CD4-positive, alpha-beta memory T cell (primary cell): ENCODE measurements around the gene DHRS1. TPM values are rescaled to one million over a fixed set of nuclear protein-coding genes. Genes with fewer than 3 reads are reported as not detected.
A peak's percentile ranks its signal among the peaks of the same experiment; 100 is the strongest.

Experiments used
- CTCF ChIA-PET: fragments of 350-600 bp; sonication (Branson Sonifier 250); formaldehyde crosslinking; loops from one replicate; lab custom pipeline; 2021; ENCODE audit warnings: inconsistent platforms; ENCODE audit not compliant: partially characterized antibody; lab: Charles Lee
- POLR2A ChIA-PET: fragments of 350-600 bp; sonication (Branson Sonifier 250); formaldehyde crosslinking; loops from one replicate; lab custom pipeline; 2021; ENCODE audit not compliant: partially characterized antibody; lab: Charles Lee
- DNase-seq, 5 donors: peaks; one replicate each; pipeline versions ENCODE4 v3.0.0 to v3.0.0-alpha.2; 2020 to 2022; ENCODE audit warnings: mixed read lengths in 1 of 5
- H3K27ac ChIP-seq: one replicate; pipeline ENCODE4 v1.7.0; 2013; ENCODE audit warnings: low read depth, low read length
- H3K27me3 ChIP-seq: 2 replicates; pipeline ENCODE4 v1.7.0; 2013; ENCODE audit warnings: mild to moderate bottlenecking, low read length, moderate library complexity; ENCODE audit not compliant: insufficient read depth
- H3K36me3 ChIP-seq: 2 replicates; pipeline ENCODE4 v1.7.0; 2013; ENCODE audit warnings: mild to moderate bottlenecking, low read length, moderate library complexity; ENCODE audit not compliant: insufficient read depth
- H3K4me1 ChIP-seq: 2 replicates; pipeline ENCODE4 v1.7.0; 2013; ENCODE audit warnings: mild to moderate bottlenecking, low read length, moderate library complexity; ENCODE audit not compliant: insufficient read depth
- H3K4me3 ChIP-seq, 2 donors: one replicate each; pipeline ENCODE4 v1.7.0; 2013; ENCODE audit warnings: low read length in 2 of 2, mild to moderate bottlenecking in 1 of 2
- H3K9me3 ChIP-seq, 2 donors: one replicate each; pipeline ENCODE4 v1.7.0; 2013; ENCODE audit warnings: low read length in 2 of 2, control low read depth in 1 of 2; ENCODE audit not compliant: control insufficient read depth in 1 of 2
- H3K27ac Mint-ChIP-seq, 7 donors: one replicate each; pipeline ENCODE4 v1.8.0; 2020 to 2021; ENCODE audit warnings: mixed read lengths in 7 of 7, mild to moderate bottlenecking in 6 of 7, inconsistent platforms in 3 of 7, moderate library complexity in 3 of 7
- H3K27me3 Mint-ChIP-seq, 2 donors: one replicate each; pipeline ENCODE4 v1.8.0; 2020 to 2021; ENCODE audit warnings: mixed read lengths in 2 of 2
- H3K36me3 Mint-ChIP-seq, 2 donors: one replicate each; pipeline ENCODE4 v1.8.0; 2020 to 2021; ENCODE audit warnings: mixed read lengths in 2 of 2, inconsistent platforms in 1 of 2, mild to moderate bottlenecking in 1 of 2
- H3K4me1 Mint-ChIP-seq, 4 donors: one replicate each; pipeline ENCODE4 v1.8.0; 2020 to 2021; ENCODE audit warnings: mixed read lengths in 4 of 4, mild to moderate bottlenecking in 1 of 4
- H3K4me3 Mint-ChIP-seq, 8 donors: one replicate each; pipeline ENCODE4 v1.8.0; 2020 to 2021; ENCODE audit warnings: mixed read lengths in 8 of 8, mild to moderate bottlenecking in 7 of 8, moderate library complexity in 6 of 8, inconsistent platforms in 3 of 8
- H3K9me3 Mint-ChIP-seq, 8 donors: one replicate each; pipeline ENCODE4 v1.8.0; 2020 to 2021; ENCODE audit warnings: mixed read lengths in 8 of 8, mild to moderate bottlenecking in 5 of 8, inconsistent platforms in 3 of 8, moderate library complexity in 1 of 8
- intact Hi-C: fragments of 100-400 bp; cut with micrococcal nuclease; formaldehyde crosslinking; loops from one replicate; pipeline ENCODE4 v1.15.1; 2023
- polyA plus RNA-seq, 2 donors: library from polyadenylated mRNA; unstranded; fragments of 300-500 nt; fragmentation: Illumina TruSeq; gene quantifications; one replicate each; pipeline ENCODE4 v1.2.3, GENCODE V29; 2021
- total RNA-seq, 2 experiments: library from RNA; stranded (reverse); gene quantifications; one replicate each; pipeline ENCODE4 v1.2.3, GENCODE V29; 2021

DHRS1 gene
- total and polyA plus RNA-seq, 4 experiments from 2014 or later: 31.4 to 38.6 (median 35.3) TPM

GRCh38 chr14:24296341-24297157 is 3.0 kb downstream of the DHRS1 start:
- DNase-seq: peak; percentile 72 to 88 (median 76)
- H3K9me3 Mint-ChIP-seq: peaks cover 0 to 6% (median 0%) of the 10 kb centered on the region in 8 donors
- POLR2A ChIA-PET: interaction anchor here (0.6 to 7.1 kb wide), 17 partner anchors 10 to 136 kb away, joined by 3 to 136 read pairs (median 4); partner anchors contain the start of genes CBLN3, CHMP4A, GMPR2 and IRF9
- H3K4me3 Mint-ChIP-seq: peak overlapping the region in 3 of 8 donors; percentile 12 to 66 (median 58)
- peak overlapping the region; percentile 68 for H3K27ac ChIP-seq
- intact Hi-C loops: loop anchor here (1.0 to 2.0 kb wide), 5 partner anchors 25 to 282 kb away; partner anchors contain the start of genes MDP1 and RABGGTA
- CTCF ChIA-PET: interaction anchor here (0.6 to 18.5 kb wide), 23 partner anchors 13 to 239 kb away, joined by 3 to 556 read pairs (median 7); partner anchors contain the start of genes CHMP4A, CIDEB, LTB4R and LTB4R2
- peaks cover 30 to 51% (median 42%) of the 10 kb centered on the region in 4 donors for H3K4me1 Mint-ChIP-seq
- no peaks in the 10 kb centered on the region for H3K9me3 ChIP-seq
- H3K36me3 ChIP-seq: peaks cover 32% of the 10 kb centered on the region
- peaks cover 34 to 47% of the 10 kb centered on the region in 2 donors for H3K36me3 Mint-ChIP-seq
- H3K4me1 ChIP-seq: peaks cover 42% of the 10 kb centered on the region
- peak overlapping the region; percentile 71 to 96 (median 90) for H3K27ac Mint-ChIP-seq
- H3K27me3 ChIP-seq: no peaks in the 10 kb centered on the region
- H3K4me3 ChIP-seq: no peak overlapping the region
- H3K27me3 Mint-ChIP-seq: no peaks in the 10 kb centered on the region

GRCh38 chr14:24293525-24293924 is 6.1 kb downstream of the DHRS1 start:
- Histone ChIP-seq H3K27me3 (no peaks in the 10 kb centered on the region), H3K4me1 (peaks cover 32% of the 10 kb centered on the region), H3K36me3 (peaks cover 44% of the 10 kb centered on the region), H3K27ac (no peak overlapping the region), H3K9me3 (no peaks in the 10 kb centered on the region), H3K4me3 (no peak overlapping the region)
- CTCF ChIA-PET: interaction anchor here (0.9 to 5.3 kb wide), 5 partner anchors 11 to 143 kb away, joined by 4 to 49 read pairs (median 5); partner anchors contain the start of genes CIDEB, LTB4R2, MDP1 and TINF2
- Mint-ChIP-seq H3K4me1 (peaks cover 14 to 43% (median 26%) of the 10 kb centered on the region in 4 donors), H3K9me3 (no peaks in the 10 kb centered on the region), H3K4me3 (no peak overlapping the region), H3K27me3 (no peaks in the 10 kb centered on the region), H3K27ac (no peak overlapping the region), H3K36me3 (peaks cover 52 to 56% of the 10 kb centered on the region in 2 donors)
- intact Hi-C loops: no loop called here
- no peak for DNase-seq
- POLR2A ChIA-PET: interaction anchor here (1.1 to 1.7 kb wide), 2 partner anchors 51 to 213 kb away, joined by 3 to 6 read pairs; partner anchors contain the start of gene TINF2

- peaks cover 8 to 35% (median 19%) of the 10 kb centered on the region in 4 donors for H3K4me1 Mint-ChIP-seq
- H3K36me3 Mint-ChIP-seq: peaks cover 52 to 58% of the 10 kb centered on the region in 2 donors
- no peaks in the 10 kb centered on the region for H3K9me3 Mint-ChIP-seq
- no peak overlapping the region for H3K27ac ChIP-seq
- H3K4me3 Mint-ChIP-seq: no peak overlapping the region
- H3K9me3 ChIP-seq: no peaks in the 10 kb centered on the region
- ChIA-PET POLR2A (interaction anchor here (1.1 to 1.7 kb wide), 2 partner anchors 50 to 212 kb away, joined by 3 to 6 read pairs; partner anchors contain the start of gene TINF2), CTCF (interaction anchor here (0.7 to 5.3 kb wide), 8 partner anchors 9 to 234 kb away, joined by 3 to 49 read pairs (median 4); partner anchors contain the start of genes CIDEB, LTB4R2 and TINF2)
- H3K36me3 ChIP-seq: peaks cover 44% of the 10 kb centered on the region
- no peak overlapping the region for H3K4me3 ChIP-seq
- H3K27me3 Mint-ChIP-seq: no peaks in the 10 kb centered on the region
- peaks cover 20% of the 10 kb centered on the region for H3K4me1 ChIP-seq
- H3K27me3 ChIP-seq: no peaks in the 10 kb centered on the region
- peak overlapping the region in 1 of 7 donors; percentile 47 for H3K27ac Mint-ChIP-seq
- intact Hi-C loops: no loop called here
- DNase-seq: no peak
These were observed 7.3 kb downstream of the DHRS1 start for GRCh38 chr14:24292118-24292807.

- ChIA-PET CTCF (interaction anchor here (0.7 to 5.3 kb wide), 6 partner anchors 12 to 145 kb away, joined by 3 to 49 read pairs (median 4); partner anchors contain the start of genes CIDEB, LTB4R2 and TINF2), POLR2A (interaction anchor here (0.6 to 2.1 kb wide), 2 partner anchors 49 to 233 kb away, joined by 3 to 14 read pairs; partner anchors contain the start of gene TINF2)
- Histone ChIP-seq H3K27me3 (no peaks in the 10 kb centered on the region), H3K4me1 (peaks cover 13% of the 10 kb centered on the region), H3K27ac (no peak overlapping the region), H3K36me3 (peaks cover 44% of the 10 kb centered on the region), H3K4me3 (no peak overlapping the region), H3K9me3 (no peaks in the 10 kb centered on the region)
- intact Hi-C loops: no loop called here
- Mint-ChIP-seq H3K27me3 (no peaks in the 10 kb centered on the region), H3K27ac (peak overlapping the region in 1 of 7 donors; percentile 26), H3K4me3 (no peak overlapping the region), H3K9me3 (no peaks in the 10 kb centered on the region), H3K4me1 (peaks cover 2 to 28% (median 12%) of the 10 kb centered on the region in 4 donors), H3K36me3 (peaks cover 50 to 56% of the 10 kb centered on the region in 2 donors)
- DNase-seq: no peak
These were observed 8.0 kb downstream of the DHRS1 start for GRCh38 chr14:24291446-24292117.

GRCh38 chr14:24290746-24291145 is 8.8 kb downstream of the DHRS1 start:
- peaks cover 12% of the 10 kb centered on the region for H3K4me1 ChIP-seq
- no peak overlapping the region for H3K4me3 ChIP-seq
- H3K9me3 ChIP-seq: no peaks in the 10 kb centered on the region
- no peak overlapping the region for H3K27ac ChIP-seq
- ChIA-PET CTCF (interaction anchor here (2.3 to 5.3 kb wide), 3 partner anchors 17 to 48 kb away, joined by 9 to 49 read pairs (median 27); partner anchors contain the start of genes CIDEB, LTB4R2 and TINF2), POLR2A (interaction anchor here (0.6 to 2.1 kb wide), 6 partner anchors 13 to 232 kb away, joined by 3 to 14 read pairs (median 3); partner anchors contain the start of genes KHNYN, RABGGTA and TINF2)
- H3K4me3 Mint-ChIP-seq: no peak overlapping the region
- DNase-seq: no peak
- intact Hi-C loops: no loop called here
- H3K36me3 ChIP-seq: peaks cover 35% of the 10 kb centered on the region
- H3K9me3 Mint-ChIP-seq: no peaks in the 10 kb centered on the region
- no peaks in the 10 kb centered on the region for H3K27me3 ChIP-seq
- peaks cover 44 to 47% of the 10 kb centered on the region in 2 donors for H3K36me3 Mint-ChIP-seq
- H3K4me1 Mint-ChIP-seq: peaks cover 0 to 20% (median 7%) of the 10 kb centered on the region in 4 donors
- no peaks in the 10 kb centered on the region for H3K27me3 Mint-ChIP-seq
- H3K27ac Mint-ChIP-seq: peak overlapping the region in 1 of 7 donors; percentile 35

- Mint-ChIP-seq H3K4me1 (peaks cover 0 to 20% (median 6%) of the 10 kb centered on the region in 4 donors), H3K27me3 (no peaks in the 10 kb centered on the region), H3K9me3 (no peaks in the 10 kb centered on the region), H3K4me3 (no peak overlapping the region), H3K36me3 (peaks cover 37 to 41% of the 10 kb centered on the region in 2 donors), H3K27ac (peak overlapping the region in 2 of 7 donors; percentile 6 to 46)
- Histone ChIP-seq H3K27ac (no peak overlapping the region), H3K4me1 (peaks cover 12% of the 10 kb centered on the region), H3K36me3 (peaks cover 28% of the 10 kb centered on the region), H3K27me3 (no peaks in the 10 kb centered on the region), H3K9me3 (no peaks in the 10 kb centered on the region), H3K4me3 (no peak overlapping the region)
- DNase-seq: peak in 2 of 5 donors; percentile 18 to 68
- intact Hi-C loops: no loop called here
- ChIA-PET CTCF (interaction anchor here (2.3 to 5.3 kb wide), 2 partner anchors 18 to 47 kb away, joined by 9 to 49 read pairs; partner anchors contain the start of genes CIDEB, LTB4R2 and TINF2), POLR2A (interaction anchor here (0.8 to 2.1 kb wide), 6 partner anchors 10 to 154 kb away, joined by 3 to 14 read pairs (median 3); partner anchors contain the start of genes KHNYN, PSME1, RABGGTA and TINF2)
These were observed 9.8 kb downstream of the DHRS1 start for GRCh38 chr14:24289649-24290280.
